ENCODE data around the gene TRIM44. TPM values are rescaled to one million over a fixed set of nuclear protein-coding genes. Genes with fewer than 3 reads are reported as not detected.

Gene TRIM44
- total RNA-seq, 1 donor from 2014 or later: 68.7 TPM

GRCh38 chr11:35847473-35847872, 184.9 kb downstream of the TRIM44 start:
- Mint-ChIP-seq H3K4me1 (ENCODE audit: low read depth) (no peaks in the 10 kb centered on the region), H3K27me3 (ENCODE audit: low read depth) (peaks cover 30% of the 10 kb centered on the region), H3K9me3 (ENCODE audit: low read depth) (no peaks in the 10 kb centered on the region), H3K27ac (ENCODE audit: unreplicated experiment) (no peak overlapping the region), H3K4me3 (ENCODE audit: unreplicated experiment) (no peak overlapping the region), H3K36me3 (ENCODE audit: low read depth) (no peaks in the 10 kb centered on the region)
- TF ChIP-seq CTCF (IDR thresholded peaks at IDR 0.05): no peak
- DNase-seq (ENCODE audit: low spot score): no peak

- Mint-ChIP-seq H3K27ac (ENCODE audit: unreplicated experiment) (no peak overlapping the region), H3K27me3 (ENCODE audit: low read depth) (peaks cover 27% of the 10 kb centered on the region), H3K4me3 (ENCODE audit: unreplicated experiment) (no peak overlapping the region), H3K4me1 (ENCODE audit: low read depth) (no peaks in the 10 kb centered on the region), H3K9me3 (ENCODE audit: low read depth) (no peaks in the 10 kb centered on the region), H3K36me3 (ENCODE audit: low read depth) (no peaks in the 10 kb centered on the region)
- no peak for TF ChIP-seq CTCF (IDR thresholded peaks at IDR 0.05)
- DNase-seq (ENCODE audit: low spot score): no peak
Measured at GRCh38 chr11:35848616-35849015, 186.0 kb downstream of the TRIM44 start.

GRCh38 chr11:35850191-35850590, 187.6 kb downstream of the TRIM44 start:
- Mint-ChIP-seq H3K27me3 (ENCODE audit: low read depth) (peaks cover 22% of the 10 kb centered on the region), H3K9me3 (ENCODE audit: low read depth) (no peaks in the 10 kb centered on the region)
- DNase-seq (ENCODE audit: low spot score): no peak

GRCh38 chr11:35851342-35851741, 188.8 kb downstream of the TRIM44 start:
- DNase-seq (ENCODE audit: low spot score): no peak
- no peaks in the 10 kb centered on the region for H3K4me1 Mint-ChIP-seq (ENCODE audit: low read depth)
- no peaks in the 10 kb centered on the region for H3K36me3 Mint-ChIP-seq (ENCODE audit: low read depth)
- TF ChIP-seq CTCF (IDR thresholded peaks at IDR 0.05): no peak
- H3K4me3 Mint-ChIP-seq (ENCODE audit: unreplicated experiment): no peak overlapping the region
- H3K27ac Mint-ChIP-seq (ENCODE audit: unreplicated experiment): no peak overlapping the region
- H3K9me3 Mint-ChIP-seq (ENCODE audit: low read depth): no peaks in the 10 kb centered on the region
- peaks cover 20% of the 10 kb centered on the region for H3K27me3 Mint-ChIP-seq (ENCODE audit: low read depth)

More at GRCh38 chr11:35850191-35850590, 187.6 kb downstream of the TRIM44 start:
- Mint-ChIP-seq H3K27ac (ENCODE audit: unreplicated experiment) (no peak overlapping the region), H3K36me3 (ENCODE audit: low read depth) (no peaks in the 10 kb centered on the region), H3K4me1 (ENCODE audit: low read depth) (no peaks in the 10 kb centered on the region), H3K4me3 (ENCODE audit: unreplicated experiment) (no peak overlapping the region)
- no peak for TF ChIP-seq CTCF (IDR thresholded peaks at IDR 0.05)

GRCh38 chr11:35852056-35852455, 189.5 kb downstream of the TRIM44 start:
- Mint-ChIP-seq H3K27ac (ENCODE audit: unreplicated experiment) (no peak overlapping the region), H3K9me3 (ENCODE audit: low read depth) (no peaks in the 10 kb centered on the region), H3K36me3 (ENCODE audit: low read depth) (no peaks in the 10 kb centered on the region), H3K27me3 (ENCODE audit: low read depth) (peaks cover 16% of the 10 kb centered on the region), H3K4me1 (ENCODE audit: low read depth) (no peaks in the 10 kb centered on the region), H3K4me3 (ENCODE audit: unreplicated experiment) (no peak overlapping the region)
- TF ChIP-seq CTCF (IDR thresholded peaks at IDR 0.05): no peak
- DNase-seq (ENCODE audit: low spot score): no peak
